ENCODE results near the gene DCC. TPM values are rescaled to one million over a fixed set of nuclear protein-coding genes. Genes with fewer than 3 reads are reported as not detected.

DCC gene
- total and polyA plus RNA-seq, 2 donors (not counting 1 experiment from before 2014, with no cell fraction given) = 0.14 TPM; not detected in 1

GRCh38 chr18:53153281-53153680 lies 813.3 kb downstream of the DCC start:
- H3K9me3 ChIP-seq (ENCODE audit: control insufficient read depth, insufficient read depth, low read depth, low read length) = no peaks in the 10 kb centered on the region
- H3K27ac ChIP-seq (ENCODE audit: insufficient read depth, low read length) = no peak overlapping the region
- no peak overlapping the region for H3K9ac ChIP-seq (ENCODE audit: insufficient read depth, low read length)
- H3K79me2 ChIP-seq (ENCODE audit: control insufficient read depth, insufficient read depth, low read length) = no peaks in the 10 kb centered on the region
- H3K4me2 ChIP-seq (ENCODE audit: extremely low read depth, insufficient read depth, low read length) = no peak overlapping the region
- H3K36me3 ChIP-seq (ENCODE audit: control insufficient read depth, insufficient read depth, low read length) = no peaks in the 10 kb centered on the region
- no peaks in the 10 kb centered on the region for H4K20me1 ChIP-seq (ENCODE audit: control insufficient read depth, extremely low read depth, insufficient read depth, low read length)
- H3K4me3 ChIP-seq (replicated peaks in 1 of 4; ENCODE audit: control extremely low read depth in 1 of 4, insufficient read depth in 1 of 4, low read depth in 3 of 4, low read length in 4 of 4) = no peak overlapping the region
- H2AFZ ChIP-seq (ENCODE audit: low read length) = no peak overlapping the region
- TF ChIP-seq CTCF (conservative IDR thresholded peaks at IDR 0.05 in 1 of 2, IDR thresholded peaks at IDR 0.05 in 1 of 2; ENCODE audit: low read depth in 1 of 2, low read length in 2 of 2) = no peak
- TF ChIP-seq EZH2 (IDR thresholded peaks at IDR 0.05; ENCODE audit: low read length, missing control alignments) = no peak
- H3K27me3 ChIP-seq (ENCODE audit: control insufficient read depth, insufficient read depth, low read length) = no peaks in the 10 kb centered on the region
- no peak for DNase-seq (ENCODE audit: low read depth in 2 of 2)
- no peaks in the 10 kb centered on the region for H3K4me1 ChIP-seq (ENCODE audit: control insufficient read depth, extremely low read depth, insufficient read depth, low read length)

- Histone ChIP-seq H2AFZ (ENCODE audit: low read length) (no peak overlapping the region), H3K79me2 (ENCODE audit: control insufficient read depth, insufficient read depth, low read length) (no peaks in the 10 kb centered on the region), H3K4me2 (ENCODE audit: extremely low read depth, insufficient read depth, low read length) (no peak overlapping the region), H4K20me1 (ENCODE audit: control insufficient read depth, extremely low read depth, insufficient read depth, low read length) (no peaks in the 10 kb centered on the region), H3K27ac (ENCODE audit: insufficient read depth, low read length) (no peak overlapping the region), H3K4me1 (ENCODE audit: control insufficient read depth, extremely low read depth, insufficient read depth, low read length) (no peaks in the 10 kb centered on the region), H3K4me3 (replicated peaks in 1 of 4; ENCODE audit: control extremely low read depth in 1 of 4, insufficient read depth in 1 of 4, low read depth in 3 of 4, low read length in 4 of 4) (no peak overlapping the region), H3K36me3 (ENCODE audit: control insufficient read depth, insufficient read depth, low read length) (no peaks in the 10 kb centered on the region), H3K9ac (ENCODE audit: insufficient read depth, low read length) (no peak overlapping the region), H3K27me3 (ENCODE audit: control insufficient read depth, insufficient read depth, low read length) (no peaks in the 10 kb centered on the region), H3K9me3 (ENCODE audit: control insufficient read depth, insufficient read depth, low read depth, low read length) (no peaks in the 10 kb centered on the region)
- DNase-seq (ENCODE audit: low read depth in 2 of 2) = no peak
- TF ChIP-seq CTCF (conservative IDR thresholded peaks at IDR 0.05 in 1 of 2, IDR thresholded peaks at IDR 0.05 in 1 of 2; ENCODE audit: low read depth in 1 of 2, low read length in 2 of 2) (no peak), EZH2 (IDR thresholded peaks at IDR 0.05; ENCODE audit: low read length, missing control alignments) (no peak)
Observed at GRCh38 chr18:53153800-53154199, 813.8 kb downstream of the DCC start.

GRCh38 chr18:53165770-53166169 lies 825.8 kb downstream of the DCC start:
- no peak for TF ChIP-seq EZH2 (IDR thresholded peaks at IDR 0.05; ENCODE audit: low read length, missing control alignments)
- no peak for TF ChIP-seq CTCF (conservative IDR thresholded peaks at IDR 0.05 in 1 of 2, IDR thresholded peaks at IDR 0.05 in 1 of 2; ENCODE audit: low read depth in 1 of 2, low read length in 2 of 2)
- Histone ChIP-seq H3K4me1 (ENCODE audit: control insufficient read depth, extremely low read depth, insufficient read depth, low read length) (no peaks in the 10 kb centered on the region), H2AFZ (ENCODE audit: low read length) (no peak overlapping the region), H3K27ac (ENCODE audit: insufficient read depth, low read length) (no peak overlapping the region), H3K27me3 (ENCODE audit: control insufficient read depth, insufficient read depth, low read length) (no peaks in the 10 kb centered on the region), H3K79me2 (ENCODE audit: control insufficient read depth, insufficient read depth, low read length) (no peaks in the 10 kb centered on the region), H3K9me3 (ENCODE audit: control insufficient read depth, insufficient read depth, low read depth, low read length) (no peaks in the 10 kb centered on the region), H4K20me1 (ENCODE audit: control insufficient read depth, extremely low read depth, insufficient read depth, low read length) (no peaks in the 10 kb centered on the region), H3K9ac (ENCODE audit: insufficient read depth, low read length) (no peak overlapping the region), H3K36me3 (ENCODE audit: control insufficient read depth, insufficient read depth, low read length) (no peaks in the 10 kb centered on the region), H3K4me3 (replicated peaks in 1 of 4; ENCODE audit: control extremely low read depth in 1 of 4, insufficient read depth in 1 of 4, low read depth in 3 of 4, low read length in 4 of 4) (no peak overlapping the region), H3K4me2 (ENCODE audit: extremely low read depth, insufficient read depth, low read length) (no peak overlapping the region)
- DNase-seq (ENCODE audit: low read depth in 2 of 2) = no peak

All from fibroblast of lung (primary cell).